NCI-H748 (cell line): ENCODE data around the gene NOS2.
"Not testable (repeated sequence)": the region's sequence is repeated elsewhere in the genome, so short reads cannot be mapped to it uniquely, and the experiment has no call there.

Experiments
- DNase-seq: peaks from one replicate; lab custom pipeline; 2025; ENCODE audit not compliant: unreplicated experiment; lab: John Stamatoyannopoulos, UW

The NOS2 gene

DNA sequence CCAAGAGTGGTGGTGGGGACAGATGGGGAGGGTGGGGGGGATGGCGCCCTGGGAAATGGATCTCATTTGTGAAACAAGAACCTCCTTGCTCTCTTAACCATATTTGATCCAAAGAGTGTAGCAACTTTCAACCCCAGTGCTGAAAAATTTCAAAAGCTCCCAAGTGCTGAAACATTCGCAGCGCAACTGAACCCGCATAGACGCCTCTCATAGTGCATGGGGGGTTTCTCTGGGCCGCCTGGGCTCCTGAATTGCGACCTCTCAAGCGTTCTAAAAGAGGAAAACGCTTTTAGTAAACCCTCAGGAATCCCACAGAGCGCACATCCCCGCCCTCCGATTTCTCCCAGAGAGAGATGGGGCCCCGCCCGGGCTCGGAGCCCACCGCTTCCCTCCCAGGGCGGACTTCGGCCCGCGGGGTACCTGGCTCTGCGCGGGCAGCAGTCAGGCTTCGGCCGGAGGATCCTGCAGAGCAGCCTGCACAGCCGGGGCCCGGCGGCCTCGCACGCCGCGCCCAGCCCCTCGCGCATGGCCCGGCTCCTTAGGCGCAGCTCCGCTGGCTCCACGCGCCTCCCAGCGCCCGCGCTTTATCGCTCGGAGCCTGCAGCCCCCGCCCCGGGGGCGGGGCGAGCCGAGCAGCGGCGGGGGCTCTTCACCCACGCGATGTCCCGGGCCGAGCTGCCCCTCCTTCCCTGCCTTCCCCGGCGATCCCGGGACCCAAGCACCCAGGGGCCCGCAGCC is 7.0 kb downstream of the NOS2 start:
- peak; percentile 80 for DNase-seq

DNA sequence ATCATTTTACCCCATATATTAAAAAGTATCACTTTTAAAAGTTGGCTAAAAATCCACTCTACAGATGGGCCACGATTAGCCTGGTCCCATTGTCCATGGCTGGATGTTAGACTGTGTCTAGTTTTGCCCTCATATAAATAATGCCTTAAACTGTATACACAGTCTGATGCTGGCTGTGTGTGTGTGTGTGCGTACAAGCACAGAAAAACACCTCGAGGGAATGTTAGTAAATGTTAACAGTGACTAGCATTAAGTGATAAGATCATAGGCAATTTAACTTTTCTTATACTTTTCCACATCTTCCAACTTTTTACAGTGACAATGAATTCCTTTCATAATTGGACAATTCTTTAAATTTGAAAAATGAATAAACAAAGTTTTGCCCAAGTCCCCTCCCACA is 8.2 kb downstream of the NOS2 start:
- no peak for DNase-seq

DNA sequence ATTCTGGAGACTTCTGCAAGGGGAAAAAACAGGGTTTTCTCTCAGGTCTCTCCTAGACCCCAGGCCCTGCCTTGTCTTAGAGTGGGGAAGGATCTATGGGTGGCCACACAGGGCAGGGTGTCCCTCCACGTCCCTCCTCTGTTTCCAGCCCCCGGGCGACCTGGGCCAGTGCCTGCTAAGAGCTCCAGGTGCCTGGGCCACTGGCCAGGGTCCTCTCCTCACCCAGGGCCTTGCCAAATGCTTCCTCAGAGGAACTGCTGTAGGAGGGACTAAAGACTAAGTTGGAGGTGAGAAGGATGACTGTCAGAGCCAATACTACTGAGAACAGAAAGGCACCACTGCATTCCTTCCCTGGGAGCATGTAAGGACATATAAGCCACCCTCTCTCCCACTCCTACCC is 11.4 kb downstream of the NOS2 start:
- DNase-seq: no peak

DNA sequence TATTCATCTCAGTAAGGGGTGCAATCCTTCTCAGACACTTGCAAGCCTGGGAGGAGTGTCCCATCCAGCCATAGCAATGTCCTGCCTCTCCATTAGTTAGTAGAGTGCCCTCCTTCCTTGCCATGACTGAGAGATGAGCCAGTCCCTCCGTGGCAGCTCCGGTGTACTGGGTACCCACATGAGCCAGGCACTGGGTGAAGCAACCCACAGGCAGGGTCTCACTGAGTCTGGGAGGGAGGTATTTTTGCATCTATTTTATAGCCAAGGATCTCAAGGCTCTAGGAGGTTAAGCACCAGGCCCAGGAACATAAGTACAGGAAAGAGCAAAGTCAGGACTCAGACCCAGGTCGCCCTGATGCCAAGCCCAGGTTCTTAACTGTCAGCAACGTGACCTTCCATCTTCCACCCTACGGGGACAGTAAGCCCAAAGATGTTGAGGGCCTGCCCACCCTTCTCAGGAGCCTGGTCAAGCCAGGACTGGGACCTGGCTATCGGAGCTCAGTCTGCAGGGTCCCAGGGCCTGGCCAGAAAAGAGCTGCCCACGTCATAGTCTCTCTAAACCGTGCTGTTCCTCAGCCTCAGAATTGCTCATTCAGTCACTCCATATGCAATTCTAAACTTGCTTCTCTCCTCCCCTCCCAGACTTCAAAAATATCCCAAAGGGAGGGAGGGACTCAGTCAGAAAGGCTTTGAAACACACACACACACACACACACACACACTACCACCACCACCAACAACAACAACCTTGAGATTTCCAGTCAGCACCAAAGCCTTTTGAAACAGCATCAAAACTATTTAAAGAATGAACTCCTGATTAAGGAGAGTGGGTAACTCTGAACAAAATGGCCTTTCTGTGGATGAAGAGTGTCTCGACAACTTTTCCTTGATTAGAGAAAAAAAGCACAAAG is 16.6 kb downstream of the NOS2 start:
- no peak for DNase-seq

DNA sequence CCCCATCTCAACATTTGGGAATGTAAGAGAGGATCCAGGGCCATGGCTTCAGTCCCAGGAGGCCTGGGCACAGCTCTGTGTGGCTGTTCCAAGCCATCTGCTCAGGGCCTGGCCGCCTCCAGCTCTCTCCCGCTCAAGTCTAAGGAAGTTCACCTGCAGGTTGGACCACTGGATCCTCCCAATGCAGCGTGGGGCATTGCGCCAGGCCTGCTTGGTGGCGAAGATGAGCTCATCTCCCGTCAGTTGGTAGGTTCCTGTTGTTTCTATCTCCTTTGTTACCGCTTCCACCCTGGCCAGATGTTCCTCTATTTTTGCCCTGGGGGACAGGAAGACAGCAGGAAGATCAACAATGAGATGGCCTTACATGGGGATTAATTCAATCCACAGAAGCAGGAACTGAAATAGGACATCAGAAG is 17.5 kb downstream of the NOS2 start:
- DNase-seq: peak; percentile 50

DNA sequence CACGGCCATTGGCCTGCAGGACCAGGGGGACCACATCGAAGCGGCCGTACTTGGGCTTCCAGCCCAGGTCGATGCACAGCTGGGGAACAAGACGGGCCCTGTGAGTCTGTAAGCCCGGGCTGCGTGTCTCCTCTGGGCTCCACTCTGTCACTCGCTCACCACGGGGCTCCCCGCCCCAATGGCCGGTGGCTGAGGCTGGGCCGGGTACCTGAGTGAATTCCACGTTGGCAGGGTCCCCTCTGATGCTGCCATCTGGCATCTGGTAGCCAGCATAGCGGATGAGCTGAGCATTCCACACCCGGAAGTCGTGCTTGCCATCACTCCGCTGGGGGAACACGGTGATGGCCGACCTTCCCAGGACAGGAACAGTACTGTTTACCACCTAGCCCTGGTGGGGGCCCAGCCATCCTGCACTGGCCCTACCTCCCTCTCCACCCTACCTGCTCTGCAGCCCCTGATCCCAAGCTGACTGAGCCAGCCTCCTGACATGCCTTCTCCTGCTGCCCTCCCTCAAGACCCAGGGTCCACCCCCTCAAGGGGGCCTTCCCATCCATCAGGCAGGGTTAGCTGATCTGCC is 19.4 kb downstream of the NOS2 start:
- DNase-seq: no peak

DNA sequence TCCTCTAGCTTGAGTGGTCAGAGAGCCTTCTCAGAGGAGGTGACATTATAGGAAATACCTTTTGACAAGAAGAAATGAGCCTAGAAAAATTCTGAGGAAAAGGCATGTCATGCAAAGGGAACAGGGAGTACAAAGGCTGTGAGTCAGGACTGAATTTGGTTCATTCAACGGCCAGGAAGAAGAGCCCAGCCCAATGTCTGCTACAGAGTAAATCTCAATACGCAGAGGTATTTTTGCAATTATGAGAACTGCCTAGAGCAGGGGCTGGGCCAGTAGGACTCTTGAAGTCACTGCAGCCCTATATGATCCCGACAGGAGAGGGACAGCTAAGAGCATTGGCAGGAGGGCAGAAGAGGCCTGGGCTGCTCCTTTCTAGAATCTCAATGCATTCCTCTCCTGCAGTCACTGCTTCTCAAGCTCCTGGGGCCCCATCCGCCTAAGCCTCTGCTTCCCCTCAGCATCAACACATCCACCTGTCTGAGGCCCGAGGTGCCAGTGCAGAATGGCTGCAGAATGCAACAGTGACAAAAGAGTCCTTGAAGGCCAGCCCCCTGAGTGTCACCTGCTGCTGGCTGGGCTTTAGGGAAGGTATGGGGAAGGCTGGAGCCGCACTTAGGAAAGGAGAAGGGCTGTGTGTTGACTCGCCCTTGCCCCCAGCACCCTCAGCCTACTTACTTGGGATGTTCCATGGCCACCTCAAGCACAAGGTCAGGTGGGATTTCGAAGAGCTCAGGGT is 20.1 kb downstream of the NOS2 start:
- no peak for DNase-seq

DNA sequence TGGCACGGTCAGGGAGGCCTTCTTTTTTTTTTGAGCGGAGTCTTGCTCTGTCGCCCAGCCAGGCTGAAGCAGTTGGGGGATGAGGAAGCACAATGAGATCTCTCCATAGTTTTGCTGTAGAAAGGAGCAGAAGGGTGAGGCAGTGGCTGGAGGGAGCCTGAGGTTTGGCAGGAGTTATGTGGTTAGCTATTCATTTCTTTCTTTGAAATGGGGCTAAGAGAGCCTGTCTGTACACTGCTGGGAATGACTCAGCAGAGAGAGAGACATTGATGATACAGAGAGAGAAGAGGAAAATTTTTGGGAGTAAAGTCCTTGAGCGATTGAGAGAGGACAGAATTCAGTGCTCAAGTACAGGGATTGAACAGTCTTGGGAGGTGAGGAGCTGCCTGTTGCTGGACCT is 22.1 kb downstream of the NOS2 start:
- no peak for DNase-seq

DNA sequence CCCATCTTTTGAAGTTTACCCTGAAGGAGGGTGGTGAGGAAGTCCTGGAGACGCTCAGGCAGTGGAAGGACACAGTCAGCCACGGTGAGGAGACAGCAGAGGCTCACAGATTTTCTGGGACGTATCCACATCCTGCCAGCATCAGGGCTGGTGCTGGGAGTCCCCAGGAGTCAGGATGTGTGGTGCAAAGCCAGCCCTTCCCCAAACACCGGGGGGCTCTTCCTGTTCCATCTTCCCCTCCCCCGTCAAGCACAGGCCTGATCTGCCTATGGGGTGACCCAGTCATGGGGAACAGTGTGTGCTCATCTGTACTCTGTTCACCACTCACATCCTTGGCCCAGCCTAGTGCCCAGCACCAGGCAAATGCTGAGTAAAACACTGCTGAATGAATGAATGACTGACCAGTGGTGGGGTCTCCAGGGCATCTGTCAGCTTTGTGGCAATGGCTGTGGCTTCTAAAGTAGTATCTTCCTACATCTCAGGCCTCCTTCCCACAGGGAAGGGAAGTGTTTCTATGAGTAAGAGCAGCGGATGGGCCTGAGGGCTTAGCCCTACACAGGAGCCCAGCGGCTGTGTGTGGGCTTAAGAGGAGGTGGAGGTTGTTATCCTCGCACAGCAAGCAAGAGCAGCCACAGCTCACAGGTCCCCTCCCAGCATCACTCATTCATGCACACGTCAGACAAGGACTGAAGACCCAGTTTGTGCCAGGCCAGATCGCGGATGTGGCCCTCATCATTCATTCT is 23.3 kb downstream of the NOS2 start:
- no peak for DNase-seq

DNA sequence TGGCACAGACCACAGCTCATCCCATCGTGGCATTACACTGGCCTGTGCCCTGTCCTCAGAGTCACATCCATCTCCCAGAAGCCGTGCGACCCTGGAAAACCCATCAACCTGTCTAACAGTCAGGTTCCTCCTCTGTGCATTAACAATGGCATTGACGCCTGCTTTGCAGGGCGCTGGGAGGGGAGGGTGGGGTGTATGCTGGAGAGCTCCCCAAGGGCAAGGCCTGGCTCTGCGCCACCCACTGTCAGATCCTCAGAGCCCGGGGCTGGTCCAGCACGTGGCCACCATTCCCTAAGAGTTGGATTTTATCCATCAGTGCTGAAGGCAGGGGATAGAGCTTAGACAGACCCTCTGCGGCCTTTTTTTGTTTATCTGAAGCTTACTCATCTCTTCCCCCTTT is 28.7 kb downstream of the NOS2 start:
- DNase-seq: no peak

DNA sequence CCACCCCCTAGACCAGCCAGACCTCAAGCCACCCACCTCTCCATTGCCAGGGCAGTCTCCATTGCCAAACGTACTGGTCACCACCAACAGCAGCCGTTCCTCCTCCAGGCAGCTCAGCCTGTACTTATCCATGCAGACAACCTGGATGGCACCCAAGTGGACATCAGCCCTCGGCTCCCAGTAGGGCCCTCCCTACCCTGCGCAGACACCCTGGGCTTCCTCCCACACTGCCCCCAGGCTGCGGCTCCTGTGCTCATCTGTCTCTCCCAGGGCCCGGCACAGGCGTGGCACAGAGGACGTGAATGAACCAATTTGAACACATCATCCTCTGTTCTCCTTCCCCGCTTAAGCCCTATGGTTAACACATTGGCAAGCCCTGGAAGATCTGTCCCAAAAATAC is 29.5 kb downstream of the NOS2 start:
- no peak for DNase-seq

DNA sequence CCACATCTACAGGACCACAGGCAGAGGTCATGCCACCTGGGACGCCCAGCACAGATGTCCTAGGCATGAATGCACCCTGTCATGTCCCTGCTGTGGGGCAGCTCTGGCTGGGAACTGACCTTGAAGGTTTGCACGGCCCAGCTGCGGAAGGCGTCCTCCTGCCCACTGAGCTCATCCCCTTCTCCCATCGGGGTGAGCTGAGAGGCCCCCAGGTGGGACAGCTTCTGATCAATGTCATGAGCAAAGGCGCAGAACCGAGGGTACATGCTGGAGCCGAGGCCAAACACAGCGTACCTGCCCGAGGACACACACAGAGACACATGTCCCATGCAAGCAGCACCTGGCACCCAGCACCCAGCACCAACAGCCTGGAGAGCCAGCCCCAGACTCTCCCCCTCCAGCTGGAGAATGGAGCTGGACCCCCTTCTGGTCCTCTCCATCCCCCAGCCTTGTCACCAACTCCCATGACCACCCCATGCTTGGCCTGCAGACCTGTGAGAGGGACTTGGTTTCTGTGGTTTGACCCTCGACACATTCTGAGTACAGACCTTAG is 31.4 kb downstream of the NOS2 start:
- DNase-seq: no peak

DNA sequence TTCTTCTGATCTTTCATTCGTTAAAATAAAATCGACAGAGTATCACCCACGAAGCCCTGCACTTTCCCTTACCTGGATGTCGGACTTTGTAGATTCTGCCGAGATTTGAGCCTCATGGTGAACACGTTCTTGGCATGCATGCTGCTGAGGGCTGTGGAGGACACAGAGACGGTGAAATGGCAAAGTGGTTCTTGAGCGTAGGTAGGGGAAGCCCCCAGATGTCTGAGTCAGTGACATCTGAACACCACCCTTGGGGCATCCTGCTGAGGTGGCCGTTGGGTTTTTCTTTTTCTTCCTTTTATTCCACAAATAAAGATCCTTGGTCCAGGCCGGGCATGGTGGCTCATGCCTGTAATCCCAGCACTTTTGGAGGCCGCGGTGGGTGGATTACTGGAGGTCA is 33.9 kb downstream of the NOS2 start:
- no peak for DNase-seq

DNA sequence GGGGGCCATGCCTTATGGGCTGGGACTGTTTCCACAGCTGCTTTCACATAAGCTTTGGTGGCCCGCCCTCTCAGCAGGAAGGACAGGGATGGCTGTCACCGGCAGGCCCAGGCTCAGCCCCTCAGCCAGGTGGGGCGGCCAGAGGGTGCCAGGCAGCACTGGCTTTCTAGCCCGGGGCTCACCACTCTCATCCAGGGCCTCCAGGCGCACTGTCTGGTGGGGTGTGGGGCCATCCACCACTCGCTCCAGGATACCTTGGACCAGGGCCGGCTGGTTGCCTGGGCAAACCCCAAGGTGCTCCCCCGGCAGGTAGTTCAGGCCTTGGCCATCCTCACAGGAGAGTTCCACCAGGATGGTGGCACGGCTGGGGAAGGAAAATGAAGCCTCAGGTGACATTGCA is 35.0 kb downstream of the NOS2 start:
- no peak for DNase-seq

DNA sequence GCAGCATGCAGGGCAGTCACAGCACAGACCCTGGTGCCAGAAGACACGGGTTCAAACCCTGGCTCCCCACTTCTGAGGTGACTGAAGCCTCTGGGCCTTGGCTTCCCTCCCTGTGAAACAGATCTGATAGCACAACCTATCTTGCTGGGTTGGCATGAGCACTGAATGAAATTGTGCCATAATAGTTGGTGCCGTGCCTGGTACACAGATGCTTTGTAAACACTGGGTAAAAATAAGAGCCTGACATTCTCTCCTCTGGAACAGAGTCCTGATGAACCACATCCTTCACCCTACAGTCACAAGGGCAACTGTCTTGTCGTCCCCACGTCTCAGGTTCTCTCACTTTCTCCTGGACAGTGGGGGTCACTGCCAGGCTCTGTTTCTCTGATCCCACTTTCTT is 35.7 kb downstream of the NOS2 start:
- no peak for DNase-seq

DNA sequence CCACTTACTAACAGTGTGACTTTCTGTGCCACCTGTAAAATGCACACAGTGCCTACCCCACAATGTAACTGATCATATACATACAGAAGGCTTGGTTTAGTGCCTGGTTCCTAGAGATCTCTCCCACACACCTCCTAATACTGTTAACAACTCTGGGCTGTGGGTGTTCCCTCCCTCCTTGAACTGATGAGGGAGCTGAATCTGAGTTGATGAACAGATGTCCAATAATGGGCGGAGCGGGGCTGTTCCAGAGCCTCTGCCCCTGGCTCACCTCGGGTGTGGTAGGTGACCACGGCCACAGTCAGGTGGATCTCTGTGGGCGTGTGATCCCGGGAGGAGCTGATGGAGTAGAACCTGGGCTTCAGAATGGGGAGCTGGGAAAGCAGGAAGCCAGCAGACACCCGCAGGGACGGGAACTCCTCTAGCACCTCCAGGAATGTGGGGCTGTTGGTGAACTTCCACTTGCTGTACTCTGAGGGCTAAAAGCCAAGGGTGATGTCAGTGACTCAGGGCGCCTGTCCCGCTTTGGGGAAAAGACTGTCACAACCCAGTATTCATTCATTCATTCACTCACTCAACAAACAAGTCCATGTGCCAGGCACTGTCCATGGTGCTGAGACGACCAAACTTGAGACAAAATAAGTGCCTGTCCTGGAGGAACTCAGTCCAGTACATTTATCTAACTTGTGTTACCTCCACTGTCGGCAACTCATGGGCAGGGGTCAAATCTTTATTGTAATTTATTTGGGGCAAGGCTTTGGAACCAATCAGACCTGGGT is 37.6 kb downstream of the NOS2 start:
- no peak for DNase-seq

DNA sequence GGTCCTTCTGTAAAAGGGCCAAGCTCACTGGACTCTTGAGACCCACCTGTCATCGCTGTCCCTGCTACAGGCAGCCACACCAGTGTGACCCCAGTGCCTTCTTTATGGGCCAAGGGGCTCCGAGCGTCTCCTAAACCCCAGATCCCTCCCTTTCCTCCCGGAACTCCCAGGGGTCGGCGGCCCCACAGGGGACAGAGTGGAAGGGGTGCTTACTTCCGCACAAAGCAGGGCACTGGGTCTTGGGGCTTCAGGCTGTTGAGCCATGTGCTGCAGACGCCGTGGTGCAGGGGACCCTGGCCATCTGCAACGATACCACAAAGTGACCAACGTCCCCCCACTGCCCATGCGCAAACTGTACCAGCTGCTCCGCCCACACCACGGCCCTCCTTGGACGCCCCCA is 39.4 kb downstream of the NOS2 start:
- not testable (repeated sequence) for DNase-seq

DNA sequence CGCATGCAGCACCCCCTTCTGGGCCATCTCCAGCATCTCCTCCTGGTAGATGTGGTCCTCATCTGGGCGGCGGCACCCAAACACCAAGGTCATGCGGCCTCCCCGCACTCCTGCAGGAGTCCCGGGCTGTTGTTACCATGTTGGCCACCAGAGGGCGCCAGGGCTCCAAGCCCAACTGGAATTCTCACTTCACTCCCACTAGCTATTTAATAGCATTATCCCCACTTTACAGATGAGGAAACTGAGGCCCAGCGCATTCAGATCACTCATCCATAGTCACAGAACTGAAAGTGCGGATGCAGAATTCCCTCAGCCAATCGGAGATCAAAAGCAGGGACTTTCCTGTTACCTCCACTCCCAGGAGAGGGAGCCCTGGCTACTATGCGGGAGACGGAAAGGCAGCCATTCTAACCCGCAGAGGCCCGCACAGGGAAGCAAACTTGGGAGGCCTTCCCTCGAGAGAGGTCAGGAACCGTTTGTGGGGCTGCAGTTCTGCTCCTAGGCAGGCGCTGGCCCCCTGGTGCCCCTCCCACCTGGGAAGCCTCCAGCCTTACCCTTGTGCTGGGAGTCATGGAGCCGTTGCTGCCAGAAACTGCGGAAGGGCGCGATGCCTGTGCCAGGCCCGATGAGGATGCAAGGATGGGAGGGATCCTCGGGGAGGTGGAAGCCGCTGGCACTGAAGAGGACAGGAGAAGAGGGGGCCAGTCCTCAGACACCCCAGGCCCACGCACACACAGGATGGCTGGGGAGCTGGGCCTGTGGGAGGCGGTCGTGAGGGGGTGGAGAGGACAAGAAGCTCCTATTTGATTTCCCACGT is 40.1 kb downstream of the NOS2 start:
- DNase-seq: peak; percentile 53

DNA sequence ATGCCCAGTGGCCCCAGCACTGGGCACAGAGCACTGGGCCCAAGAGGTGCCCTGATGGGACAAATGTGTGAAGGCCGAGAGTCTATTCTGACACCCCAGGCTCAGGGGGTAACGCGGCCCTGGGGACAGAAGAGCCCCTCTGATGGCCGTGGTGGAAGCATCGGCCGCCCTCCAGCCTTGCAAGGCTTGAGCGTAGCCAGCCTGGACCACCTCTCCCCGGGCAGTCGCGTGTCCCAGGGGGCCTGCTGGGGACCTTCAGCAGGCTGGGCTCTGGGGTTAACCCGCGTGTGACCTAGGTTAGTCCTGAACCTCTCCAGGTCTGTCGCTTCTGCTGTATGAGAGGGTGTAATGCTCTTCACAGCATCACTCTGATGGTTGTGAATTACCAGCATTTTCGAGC is 40.8 kb downstream of the NOS2 start:
- DNase-seq: no peak
